OCI-M2 (cell line): ENCODE results near the gene ZNF654.

Experiments
- DNase-seq: peaks from one replicate; lab custom pipeline; 2025; ENCODE audit not compliant: unreplicated experiment; lab: John Stamatoyannopoulos, UW

The ZNF654 gene

DNA sequence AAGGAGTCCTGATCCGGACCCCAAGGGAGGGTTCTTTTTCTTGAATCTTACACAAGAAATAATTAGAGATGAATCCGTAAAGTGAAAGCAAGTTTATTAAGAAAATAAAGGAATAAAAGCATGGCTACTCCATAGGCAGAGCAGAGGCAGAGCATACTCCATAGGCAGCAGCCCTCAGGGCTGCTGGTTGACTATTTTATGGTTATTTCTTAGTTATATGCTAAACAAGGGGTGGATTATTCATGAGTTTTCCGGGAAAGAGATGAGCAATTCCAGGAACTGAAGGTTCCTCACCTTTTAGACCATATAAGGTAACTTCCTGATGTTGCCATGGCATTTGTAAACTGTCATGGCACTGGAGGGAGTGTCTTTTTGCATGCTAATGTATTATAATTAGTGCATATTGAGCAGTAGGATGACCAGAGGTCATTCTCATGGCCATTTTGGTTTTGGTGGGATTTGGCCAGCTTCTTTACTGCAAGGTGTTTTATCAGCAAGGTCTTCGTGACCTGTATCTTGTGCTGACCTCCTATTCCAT is 132.9 kb downstream of the ZNF654 start:
- no peak for DNase-seq

DNA sequence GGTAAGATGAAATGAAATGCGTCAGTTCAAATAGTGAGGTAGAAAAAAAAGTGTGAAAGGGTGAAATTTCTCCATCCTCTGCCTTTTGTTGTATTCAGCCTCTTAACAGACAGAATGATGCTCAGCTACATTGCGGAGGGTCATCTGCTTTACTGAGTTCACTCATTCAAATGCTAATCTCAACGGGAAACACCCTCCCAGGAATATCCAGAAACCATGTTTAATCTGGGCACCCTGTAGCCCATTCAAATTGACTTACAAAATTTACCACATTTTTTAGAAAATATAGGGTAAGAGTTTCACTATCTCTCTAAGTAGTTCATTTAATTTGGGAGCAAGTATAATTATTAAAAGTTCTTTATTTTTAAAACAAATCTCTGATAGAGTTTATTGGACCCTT is 133.6 kb downstream of the ZNF654 start:
- no peak for DNase-seq
